ENCODE results near the gene GJA4.

GRCh38 chr1:34744851-34745250, 47.9 kb upstream of the GJA4 start:
- TF ChIP-seq MXI1 (conservative IDR thresholded peaks at IDR 0.05; ENCODE audit: poor library complexity, severe bottlenecking) (no peak), CTCF (IDR thresholded peaks at IDR 0.05; ENCODE audit: poor library complexity, severe bottlenecking) (no peak), REST (IDR thresholded peaks at IDR 0.05; ENCODE audit: borderline replicate concordance) (no peak), SMC3 (conservative IDR thresholded peaks at IDR 0.05; ENCODE audit: poor library complexity) (no peak), EP300 (conservative IDR thresholded peaks at IDR 0.05; ENCODE audit: poor library complexity, severe bottlenecking) (no peak), EZH2 (IDR thresholded peaks at IDR 0.05; ENCODE audit: borderline replicate concordance, insufficient read depth, low read length, poor library complexity, severe bottlenecking) (no peak)

Data from neural cell (in vitro differentiated cells).